Tibial artery (tissue), 4 donors: Measurements from ENCODE around the gene CNTNAP2.

Experiments used
- DNase-seq, 2 donors: peaks; one replicate each; pipeline ENCODE4 v3.0.0-alpha.2; 2019
- H3K27ac ChIP-seq, 2 donors: fragments of 200-600 bp; sonication (generic) in 1 of 2; 1 replicate in 1 of 2; 2 replicates in 1 of 2; pipeline ENCODE4 v1.5.1; 2018 to 2019; ENCODE audit warnings: mild to moderate bottlenecking in 1 of 2
- H3K27me3 ChIP-seq, 2 donors: fragments of 200-600 bp; sonication (generic) in 1 of 2; one replicate each; pipeline versions ENCODE4 v1.5.1 to v1.6.0; 2016 to 2019
- H3K36me3 ChIP-seq, 3 donors: fragments of 200-600 bp; sonication (generic) in 2 of 3; one replicate each; pipeline ENCODE4 v1.5.1; 2016 to 2019; ENCODE audit warnings: mild to moderate bottlenecking in 2 of 3
- H3K4me1 ChIP-seq, 4 donors: fragments of 200-600 bp; sonication (generic) in 2 of 4; 1 replicate in 3 of 4; 2 replicates in 1 of 4; pipeline ENCODE4 v1.5.1; 2016 to 2019
- H3K4me3 ChIP-seq, 2 donors: fragments of 200-600 bp; sonication (generic) in 1 of 2; 1 replicate in 1 of 2; 2 replicates in 1 of 2; pipeline ENCODE4 v1.5.1; 2018 to 2019; ENCODE audit warnings: mild to moderate bottlenecking in 2 of 2
- H3K9me3 ChIP-seq, 3 donors: fragments of 200-600 bp; sonication (generic) in 1 of 3; one replicate each; pipeline ENCODE4 v1.5.1; 2016 to 2019
- intact Hi-C: fragments of 100-400 bp; cut with DNase I; formaldehyde crosslinking; loops from one replicate; pipeline ENCODE4 v1.15.0; 2023; ENCODE audit warnings: low total_unique reads
- TF ChIP-seq, protein P1 (sequence below), 2 experiments: fragments of 200-600 bp in 1 of 2; fragments of 450-650 bp in 1 of 2; IDR thresholded peaks; one replicate each; pipeline ENCODE4 v1.5.1; 2017 to 2019; ENCODE audit warnings: antibody characterized with exemption in 2 of 2, mild to moderate bottlenecking in 1 of 2, moderate library complexity in 1 of 2

The CNTNAP2 gene

DNA sequence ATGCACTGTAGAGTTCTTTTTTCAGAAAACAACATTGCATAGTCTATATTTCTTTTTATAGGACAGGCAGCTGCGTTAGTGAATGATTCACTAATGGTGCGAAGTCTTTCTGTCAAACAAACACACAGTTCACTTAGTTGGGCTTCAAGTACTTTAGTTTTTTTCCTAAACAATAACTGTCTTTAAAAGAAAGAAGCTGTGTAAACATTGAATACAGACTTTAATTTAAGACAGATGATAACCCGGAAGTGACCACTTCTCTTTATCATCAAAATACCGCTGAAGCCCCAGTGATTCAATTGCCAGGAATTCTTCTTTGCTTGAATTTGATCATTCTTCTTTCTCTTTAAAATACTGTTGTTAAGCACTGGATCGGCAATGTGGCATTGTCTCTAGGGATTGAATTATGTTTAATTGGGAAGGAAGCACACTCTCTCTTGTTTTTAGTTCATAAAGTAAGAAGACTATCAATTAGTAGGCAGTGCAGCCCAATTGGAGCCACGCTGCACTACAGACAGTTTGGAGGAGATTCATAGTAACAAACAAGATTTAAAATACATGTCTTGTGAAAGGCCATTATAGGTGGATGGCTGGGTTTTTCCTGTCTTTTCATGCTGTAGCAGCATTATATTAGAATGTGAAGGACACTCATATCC is 30.4 kb downstream of the CNTNAP2 start:
- Histone ChIP-seq H3K4me1 (no peaks in the 10 kb centered on the region), H3K36me3 (no peaks in the 10 kb centered on the region), H3K4me3 (no peak overlapping the region), H3K27me3 (no peaks in the 10 kb centered on the region), H3K27ac (no peak overlapping the region), H3K9me3 (no peaks in the 10 kb centered on the region)
- TF ChIP-seq, protein P1, sequence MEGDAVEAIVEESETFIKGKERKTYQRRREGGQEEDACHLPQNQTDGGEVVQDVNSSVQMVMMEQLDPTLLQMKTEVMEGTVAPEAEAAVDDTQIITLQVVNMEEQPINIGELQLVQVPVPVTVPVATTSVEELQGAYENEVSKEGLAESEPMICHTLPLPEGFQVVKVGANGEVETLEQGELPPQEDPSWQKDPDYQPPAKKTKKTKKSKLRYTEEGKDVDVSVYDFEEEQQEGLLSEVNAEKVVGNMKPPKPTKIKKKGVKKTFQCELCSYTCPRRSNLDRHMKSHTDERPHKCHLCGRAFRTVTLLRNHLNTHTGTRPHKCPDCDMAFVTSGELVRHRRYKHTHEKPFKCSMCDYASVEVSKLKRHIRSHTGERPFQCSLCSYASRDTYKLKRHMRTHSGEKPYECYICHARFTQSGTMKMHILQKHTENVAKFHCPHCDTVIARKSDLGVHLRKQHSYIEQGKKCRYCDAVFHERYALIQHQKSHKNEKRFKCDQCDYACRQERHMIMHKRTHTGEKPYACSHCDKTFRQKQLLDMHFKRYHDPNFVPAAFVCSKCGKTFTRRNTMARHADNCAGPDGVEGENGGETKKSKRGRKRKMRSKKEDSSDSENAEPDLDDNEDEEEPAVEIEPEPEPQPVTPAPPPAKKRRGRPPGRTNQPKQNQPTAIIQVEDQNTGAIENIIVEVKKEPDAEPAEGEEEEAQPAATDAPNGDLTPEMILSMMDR (IDR thresholded peaks at IDR 0.05), result no peak
- intact Hi-C loops, result no loop called here
- no peak for DNase-seq

DNA sequence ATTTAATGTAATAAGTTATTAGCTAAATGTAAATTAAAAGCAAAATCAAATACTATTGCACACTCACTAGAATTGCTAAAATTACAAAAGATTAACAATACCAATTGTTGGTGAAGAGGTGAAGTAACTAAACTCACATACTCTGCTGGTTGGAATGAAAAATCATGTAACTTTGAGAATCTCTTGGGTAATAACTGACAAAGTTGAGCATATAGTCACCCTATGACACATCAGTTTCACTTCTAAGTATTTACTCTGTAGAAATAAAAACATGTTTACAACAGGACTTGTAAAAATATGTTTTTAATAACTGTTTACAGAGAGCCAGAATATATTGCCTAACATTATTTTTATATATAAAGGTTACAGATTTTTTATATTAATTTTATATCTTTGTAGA is 33.6 kb downstream of the CNTNAP2 start:
- intact Hi-C loops, result no loop called here

DNA sequence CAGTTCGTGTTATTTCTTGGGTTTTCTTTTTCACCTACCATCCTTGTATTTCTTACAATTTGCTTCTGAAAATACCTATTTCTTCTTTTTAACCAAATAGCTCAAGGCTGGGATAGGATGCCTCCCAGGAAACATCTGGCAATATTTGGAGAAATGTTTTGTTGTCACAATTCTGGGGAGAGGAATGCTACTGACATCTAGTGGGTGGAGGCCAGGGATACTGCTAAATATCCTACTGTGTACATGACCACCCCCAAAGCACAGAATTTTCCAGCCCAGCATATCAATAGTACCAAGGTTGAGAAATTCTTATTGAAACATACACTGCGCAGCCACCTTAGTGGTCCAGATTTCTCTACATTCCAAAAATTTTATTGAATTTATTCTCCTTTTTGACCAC is 55.5 kb downstream of the CNTNAP2 start:
- H3K36me3 ChIP-seq, result no peaks in the 10 kb centered on the region
- no peaks in the 10 kb centered on the region for H3K4me1 ChIP-seq
- H3K4me3 ChIP-seq, result no peak overlapping the region
- no peaks in the 10 kb centered on the region for H3K9me3 ChIP-seq
- intact Hi-C loops, result no loop called here
- TF ChIP-seq, protein P1 (IDR thresholded peaks at IDR 0.05), result no peak
- no peak overlapping the region for H3K27ac ChIP-seq
- DNase-seq, result no peak
- H3K27me3 ChIP-seq, result no peaks in the 10 kb centered on the region

More for the DNA sequence above, 33.6 kb downstream of the CNTNAP2 start:
- Histone ChIP-seq H3K9me3 (no peaks in the 10 kb centered on the region), H3K27ac (no peak overlapping the region), H3K27me3 (no peaks in the 10 kb centered on the region), H3K36me3 (no peaks in the 10 kb centered on the region), H3K4me1 (no peaks in the 10 kb centered on the region), H3K4me3 (no peak overlapping the region)
- TF ChIP-seq, protein P1 (IDR thresholded peaks at IDR 0.05), result no peak
- DNase-seq, result no peak

DNA sequence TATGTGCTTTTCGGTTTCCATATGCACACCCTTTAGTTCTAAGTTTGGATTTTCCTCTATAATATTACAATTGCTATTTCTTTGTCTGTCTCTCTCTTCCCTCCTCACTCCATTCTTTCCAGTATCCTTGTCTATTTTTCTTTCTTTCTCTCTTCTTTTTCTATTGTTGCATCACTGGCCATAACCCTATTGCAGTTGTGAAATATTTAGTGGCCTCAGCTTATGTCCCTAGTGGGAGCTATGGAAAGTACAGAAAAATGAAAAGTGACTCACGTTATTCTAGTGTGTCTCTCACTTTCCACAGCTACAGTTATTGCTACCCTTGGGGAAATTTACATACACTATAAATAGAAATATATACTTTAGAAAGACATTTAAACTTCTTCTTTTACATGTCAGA is 59.1 kb downstream of the CNTNAP2 start:
- no peaks in the 10 kb centered on the region for H3K36me3 ChIP-seq
- DNase-seq, result no peak
- TF ChIP-seq, protein P1 (IDR thresholded peaks at IDR 0.05), result no peak
- no peaks in the 10 kb centered on the region for H3K27me3 ChIP-seq
- intact Hi-C loops, result no loop called here
- H3K27ac ChIP-seq, result no peak overlapping the region
- H3K4me3 ChIP-seq, result no peak overlapping the region
- no peaks in the 10 kb centered on the region for H3K9me3 ChIP-seq
- H3K4me1 ChIP-seq, result no peaks in the 10 kb centered on the region

DNA sequence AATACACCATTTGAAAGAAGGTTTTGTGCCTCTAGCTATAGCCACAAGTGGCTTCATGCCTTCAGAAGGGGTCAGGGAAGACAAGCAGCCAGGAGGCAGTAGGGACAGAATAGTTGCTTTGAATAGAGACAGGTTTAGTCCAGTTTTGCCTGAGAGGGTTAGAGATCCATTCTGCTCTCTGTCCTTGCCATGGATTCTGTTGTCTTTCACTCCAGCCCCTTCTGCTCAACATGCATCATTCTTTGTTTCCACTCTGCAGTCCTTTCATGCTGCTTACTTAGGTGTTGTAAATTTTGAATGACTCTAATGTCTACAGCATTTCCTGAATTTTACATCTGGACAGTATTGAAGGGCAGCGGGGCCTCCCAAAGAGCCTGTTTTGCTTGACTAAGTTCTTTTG is 60.3 kb downstream of the CNTNAP2 start:
- intact Hi-C loops, result no loop called here
- no peaks in the 10 kb centered on the region for H3K4me1 ChIP-seq
- no peaks in the 10 kb centered on the region for H3K36me3 ChIP-seq
- DNase-seq, result no peak
- H3K27me3 ChIP-seq, result no peaks in the 10 kb centered on the region
- no peak overlapping the region for H3K27ac ChIP-seq
- TF ChIP-seq, protein P1 (IDR thresholded peaks at IDR 0.05), result no peak
- H3K9me3 ChIP-seq, result no peaks in the 10 kb centered on the region
- no peak overlapping the region for H3K4me3 ChIP-seq

DNA sequence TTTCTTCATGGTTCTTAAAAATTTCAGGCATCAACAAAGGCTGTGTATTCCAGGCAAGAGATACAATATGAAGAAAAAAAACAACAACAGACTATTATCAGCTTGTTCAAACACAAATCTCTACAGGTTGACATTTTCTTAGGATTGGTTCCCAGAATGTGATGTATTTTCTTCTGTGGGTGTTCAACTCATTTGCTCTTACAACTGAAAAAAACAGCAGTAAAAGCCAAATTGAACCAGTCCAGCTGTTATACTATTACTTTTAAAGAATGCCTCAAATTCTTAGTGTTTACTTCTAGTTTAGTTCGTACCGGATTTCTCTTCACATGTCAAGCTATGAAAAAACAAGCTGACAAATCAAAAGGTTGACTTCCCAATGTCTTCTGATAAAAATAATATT is 60.7 kb downstream of the CNTNAP2 start:
- intact Hi-C loops, result no loop called here
- DNase-seq, result no peak
- H3K36me3 ChIP-seq, result no peaks in the 10 kb centered on the region
- H3K27me3 ChIP-seq, result no peaks in the 10 kb centered on the region
- no peaks in the 10 kb centered on the region for H3K9me3 ChIP-seq
- no peak overlapping the region for H3K4me3 ChIP-seq
- TF ChIP-seq, protein P1 (IDR thresholded peaks at IDR 0.05), result no peak
- H3K27ac ChIP-seq, result no peak overlapping the region
- no peaks in the 10 kb centered on the region for H3K4me1 ChIP-seq
